Parathyroid adenoma (tissue), 2 donors: ENCODE results near the gene CDH4.

ENCODE experiments used
- H2AFZ ChIP-seq: fragments of 300-600 bp; sonication (generic); one replicate; pipeline ENCODE4 v1.7.0; 2017; ENCODE audit warnings: antibody characterized with exemption, mild to moderate bottlenecking
- H3K27ac ChIP-seq: fragments of 300-600 bp; sonication (generic); one replicate; pipeline ENCODE4 v1.7.0; 2017
- H3K27me3 ChIP-seq: fragments of 300-600 bp; sonication (generic); one replicate; pipeline ENCODE4 v1.7.0; 2017; ENCODE audit warnings: low read length; ENCODE audit not compliant: control insufficient read depth, insufficient read depth
- H3K36me3 ChIP-seq: fragments of 300-600 bp; sonication (generic); one replicate; pipeline ENCODE4 v1.7.0; 2017; ENCODE audit warnings: low read length; ENCODE audit not compliant: control insufficient read depth, insufficient read depth
- H3K4me1 ChIP-seq: fragments of 300-600 bp; sonication (generic); one replicate; pipeline ENCODE4 v1.7.0; 2017; ENCODE audit warnings: control low read depth
- H3K4me2 ChIP-seq: fragments of 300-600 bp; sonication (generic); one replicate; pipeline ENCODE4 v1.7.0; 2017; ENCODE audit warnings: low read length
- H3K4me3 ChIP-seq: fragments of 300-600 bp; sonication (generic); one replicate; pipeline ENCODE4 v1.7.0; 2017; ENCODE audit warnings: low read depth, low read length
- H3K79me2 ChIP-seq: fragments of 300-600 bp; sonication (generic); one replicate; pipeline ENCODE4 v1.7.0; 2017; ENCODE audit warnings: control low read depth
- H3K9ac ChIP-seq: fragments of 300-600 bp; sonication (generic); one replicate; pipeline ENCODE4 v1.7.0; 2017; ENCODE audit warnings: mild to moderate bottlenecking
- H3K9me3 ChIP-seq: fragments of 300-600 bp; sonication (generic); one replicate; pipeline ENCODE4 v1.7.0; 2017; ENCODE audit warnings: low read length; ENCODE audit not compliant: control insufficient read depth
- CTCF ChIP-seq: fragments of 300-600 bp; sonication (generic); IDR thresholded peaks from one replicate; pipeline ENCODE4 v1.7.0; 2017; ENCODE audit warnings: antibody characterized with exemption, mild to moderate bottlenecking
- donor health status: primary hyperparathyroidism.

CDH4 gene

GRCh38 chr20:61791995-61792394, 539.9 kb downstream of the CDH4 start:
- H2AFZ ChIP-seq: no peak overlapping the region
- H3K9me3 ChIP-seq: no peaks in the 10 kb centered on the region
- H3K79me2 ChIP-seq: no peaks in the 10 kb centered on the region
- no peak overlapping the region for H3K27ac ChIP-seq
- H3K36me3 ChIP-seq: no peaks in the 10 kb centered on the region
- no peak overlapping the region for H3K4me3 ChIP-seq
- no peak overlapping the region for H3K4me2 ChIP-seq
- no peak overlapping the region for H3K9ac ChIP-seq
- no peaks in the 10 kb centered on the region for H3K4me1 ChIP-seq
- H3K27me3 ChIP-seq: no peaks in the 10 kb centered on the region
- no peak for TF ChIP-seq CTCF

DNA sequence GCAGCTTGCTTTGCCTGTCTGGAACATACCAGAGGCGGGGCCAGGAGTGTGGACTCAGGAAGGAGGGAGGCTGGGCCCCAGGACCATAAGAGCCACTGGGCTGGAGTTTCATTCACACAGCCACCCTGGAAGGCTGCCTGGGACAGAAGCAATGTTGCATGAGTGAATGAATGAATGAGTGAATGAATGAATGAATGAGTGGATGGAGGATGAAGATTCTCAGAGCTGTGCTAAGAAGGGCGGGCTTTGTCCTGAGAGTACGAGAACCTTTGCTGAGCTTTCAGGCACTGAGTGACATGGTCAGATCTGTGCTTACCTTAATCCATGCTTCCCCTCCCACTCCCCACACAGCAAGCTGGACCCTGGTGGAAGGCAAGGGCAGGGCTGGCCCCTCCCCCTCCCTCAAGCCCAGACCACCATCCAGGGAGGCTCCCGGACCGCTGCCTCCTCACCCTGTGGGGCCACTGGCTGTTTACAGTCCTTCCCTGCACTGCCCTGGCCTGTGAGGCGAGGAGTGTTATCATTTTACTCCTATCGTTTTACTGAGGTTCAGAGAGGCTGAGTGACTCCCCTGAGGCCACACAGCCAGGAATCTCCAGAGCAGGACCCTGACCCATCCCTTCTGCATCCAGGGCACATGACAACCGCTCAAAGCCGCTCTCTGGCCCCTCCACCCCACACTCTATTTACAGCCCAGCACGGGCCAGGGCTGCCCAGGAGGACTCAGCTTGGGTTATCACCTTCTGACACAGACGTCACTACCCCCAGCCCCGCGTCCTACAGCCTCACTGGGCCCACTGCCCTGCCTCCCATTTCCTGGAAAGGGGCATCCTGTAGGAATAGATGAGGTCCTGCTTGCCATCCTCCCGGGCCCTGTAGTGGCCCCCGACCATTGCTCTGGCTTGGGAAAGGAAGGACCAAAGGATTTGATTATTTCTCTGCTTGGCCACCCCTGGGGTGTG, 543.9 kb downstream of the CDH4 start:
- H3K9ac ChIP-seq: no peak overlapping the region
- no peaks in the 10 kb centered on the region for H3K27me3 ChIP-seq
- no peaks in the 10 kb centered on the region for H3K4me1 ChIP-seq
- no peak overlapping the region for H3K4me2 ChIP-seq
- H3K9me3 ChIP-seq: no peaks in the 10 kb centered on the region
- H3K4me3 ChIP-seq: no peak overlapping the region
- no peaks in the 10 kb centered on the region for H3K36me3 ChIP-seq
- H3K27ac ChIP-seq: no peak overlapping the region
- H2AFZ ChIP-seq: no peak overlapping the region
- TF ChIP-seq CTCF: no peak
- H3K79me2 ChIP-seq: no peaks in the 10 kb centered on the region

- Histone ChIP-seq H3K27ac (no peak overlapping the region), H3K4me3 (no peak overlapping the region), H3K36me3 (no peaks in the 10 kb centered on the region), H3K79me2 (no peaks in the 10 kb centered on the region), H3K9ac (no peak overlapping the region), H3K27me3 (no peaks in the 10 kb centered on the region), H3K9me3 (no peaks in the 10 kb centered on the region), H2AFZ (no peak overlapping the region), H3K4me1 (no peaks in the 10 kb centered on the region), H3K4me2 (no peak overlapping the region)
- no peak for TF ChIP-seq CTCF
These were observed 544.7 kb downstream of the CDH4 start for GRCh38 chr20:61796738-61797137.

DNA sequence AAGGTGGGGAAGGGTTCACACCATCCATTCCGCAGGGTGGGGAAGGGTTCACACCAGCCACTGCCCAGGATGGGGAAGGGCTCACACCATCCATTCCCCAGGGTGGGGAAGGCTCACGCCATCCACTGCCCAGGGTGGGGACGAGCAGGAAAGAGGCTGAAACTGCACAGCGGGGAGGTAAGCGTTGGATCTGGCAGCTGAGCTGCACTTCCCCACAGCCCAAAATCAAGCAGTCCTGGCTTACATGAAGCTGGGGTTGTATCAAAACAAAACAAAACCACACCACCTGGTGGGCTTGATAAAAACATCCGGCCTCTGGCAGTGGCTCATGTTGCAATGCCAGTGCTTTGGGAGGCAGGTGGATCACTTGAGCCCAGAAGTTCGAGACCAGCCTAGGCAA, 545.1 kb downstream of the CDH4 start:
- H3K36me3 ChIP-seq: no peaks in the 10 kb centered on the region
- H3K9ac ChIP-seq: no peak overlapping the region
- no peak overlapping the region for H3K4me2 ChIP-seq
- no peak for TF ChIP-seq CTCF
- H3K4me1 ChIP-seq: no peaks in the 10 kb centered on the region
- no peaks in the 10 kb centered on the region for H3K79me2 ChIP-seq
- no peak overlapping the region for H3K4me3 ChIP-seq
- no peaks in the 10 kb centered on the region for H3K27me3 ChIP-seq
- H2AFZ ChIP-seq: no peak overlapping the region
- no peaks in the 10 kb centered on the region for H3K9me3 ChIP-seq
- H3K27ac ChIP-seq: no peak overlapping the region
